ENCODE data around the gene F7.

GRCh38 chr13:113065406-113066141 is 40.0 kb upstream of the F7 start:
- TF ChIP-seq POLR2A (IDR thresholded peaks at IDR 0.05; ENCODE audit: low read depth, low read length) (no peak), CTCF (conservative IDR thresholded peaks at IDR 0.05; ENCODE audit: low read depth, low read length) (no peak), NFE2L2 (IDR thresholded peaks at IDR 0.05; ENCODE audit: low read depth, low read length) (no peak), BHLHE40 (IDR thresholded peaks at IDR 0.05; ENCODE audit: low read depth, low read length) (no peak), SMC3 (IDR thresholded peaks at IDR 0.05; ENCODE audit: low read depth, low read length) (no peak), FOS (IDR thresholded peaks at IDR 0.05; ENCODE audit: low read depth, low read length) (no peak), CEBPB (IDR thresholded peaks at IDR 0.05; ENCODE audit: low read depth, low read length) (no peak), RAD21 (IDR thresholded peaks at IDR 0.05; ENCODE audit: low read length) (no peak)
